GM19372 (cell line): Measurements from ENCODE around the gene KIAA1755.

Experiments used
- ATAC-seq: cut with Tn5 transposase; IDR thresholded peaks from one replicate; pipeline ENCODE4 v1.9.1; 2021; ENCODE audit warnings: mild to moderate bottlenecking, low read depth, moderate library complexity; ENCODE audit not compliant: unreplicated experiment

The KIAA1755 gene

GRCh38 chr20:38192323-38192885, 68.1 kb downstream of the KIAA1755 start:
- no peak for ATAC-seq

DNA sequence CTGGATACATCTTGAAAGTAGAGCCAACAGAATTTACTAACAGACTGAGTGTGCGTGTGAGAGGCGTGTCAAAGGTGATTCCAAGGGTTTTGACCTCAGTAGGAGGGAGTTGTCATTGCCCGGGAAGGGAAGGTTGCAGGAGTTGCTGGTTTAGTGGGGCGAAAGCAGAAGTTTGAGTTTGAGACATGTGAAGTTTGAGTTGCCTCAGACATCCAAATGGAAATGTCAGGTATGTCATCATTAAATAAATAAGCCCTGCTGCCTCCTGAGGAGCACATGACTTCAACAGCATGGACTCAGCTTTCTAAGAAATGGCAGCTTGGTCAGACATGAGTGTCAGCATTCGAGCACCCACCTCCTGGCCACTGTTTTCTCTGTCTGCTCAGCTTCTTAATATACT, 68.9 kb downstream of the KIAA1755 start:
- ATAC-seq = no peak

GRCh38 chr20:38190936-38191371, 69.6 kb downstream of the KIAA1755 start:
- ATAC-seq = no peak

DNA sequence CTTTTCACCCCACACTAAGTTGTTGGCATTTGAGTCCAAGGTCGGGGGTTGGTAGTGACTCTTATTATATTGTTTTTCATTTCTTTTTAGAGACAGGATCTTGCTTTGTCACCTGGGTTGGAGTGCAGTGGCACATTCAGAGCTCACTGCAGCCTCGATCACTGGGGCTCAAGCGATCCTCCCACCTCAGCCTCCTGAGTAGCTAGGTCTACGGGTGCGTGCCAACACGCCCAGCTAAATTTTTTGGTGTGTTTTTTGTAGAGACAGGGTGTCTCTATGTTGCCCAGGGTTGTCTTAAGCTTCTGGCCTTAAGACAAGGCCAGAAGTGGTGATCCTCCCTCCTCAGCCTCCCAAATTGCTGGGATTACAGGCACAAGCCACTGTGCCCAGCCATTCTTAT, 70.4 kb downstream of the KIAA1755 start:
- ATAC-seq = no peak

- no peak for ATAC-seq
Measured at GRCh38 chr20:38187517-38187916, 73.0 kb downstream of the KIAA1755 start.

GRCh38 chr20:38186788-38187221, 73.7 kb downstream of the KIAA1755 start:
- ATAC-seq = no peak

DNA sequence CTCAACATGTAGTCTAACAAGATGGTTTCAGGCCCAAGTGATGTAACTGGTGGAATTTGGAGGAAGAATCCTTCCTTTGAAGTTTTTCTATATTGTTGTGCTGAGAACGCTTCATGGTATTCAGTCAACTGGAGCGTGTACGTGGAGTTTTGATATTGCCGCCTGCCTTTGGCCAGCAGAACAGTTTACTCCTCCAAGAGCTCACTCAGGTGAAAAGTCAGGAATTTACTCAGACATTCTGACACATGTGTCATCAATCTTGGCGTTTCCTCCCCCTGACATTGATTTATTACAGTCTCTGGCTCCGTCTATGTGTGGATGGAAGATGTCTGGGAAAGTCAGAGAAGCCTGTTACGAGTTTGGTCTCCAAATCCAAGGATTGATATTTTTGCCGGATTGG, 76.4 kb downstream of the KIAA1755 start:
- no peak for ATAC-seq

DNA sequence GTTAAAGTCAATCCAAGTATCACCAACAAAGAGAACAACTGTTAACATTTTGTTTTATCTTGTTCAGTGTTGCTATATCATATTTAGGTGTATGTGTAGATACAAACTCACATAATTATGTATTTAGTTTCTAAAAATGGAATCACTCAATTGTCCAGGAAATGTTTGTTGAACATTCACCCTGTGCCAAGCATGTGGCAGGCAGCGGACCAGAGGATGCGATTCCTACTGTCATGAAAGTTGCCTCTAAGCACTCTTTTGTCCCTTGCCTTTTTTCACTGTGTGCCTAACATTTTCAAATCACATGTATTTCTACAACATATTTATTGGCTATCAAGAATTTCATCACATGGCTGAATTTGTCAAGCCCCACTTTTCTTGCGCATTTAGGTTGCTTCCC, 78.6 kb downstream of the KIAA1755 start:
- ATAC-seq = no peak

- ATAC-seq = no peak
Measured at GRCh38 chr20:38181207-38181801, 79.2 kb downstream of the KIAA1755 start.

- no peak for ATAC-seq
Measured at GRCh38 chr20:38180781-38181180, 79.8 kb downstream of the KIAA1755 start.

- no peak for ATAC-seq
Measured at GRCh38 chr20:38179846-38180245, 80.7 kb downstream of the KIAA1755 start.

DNA sequence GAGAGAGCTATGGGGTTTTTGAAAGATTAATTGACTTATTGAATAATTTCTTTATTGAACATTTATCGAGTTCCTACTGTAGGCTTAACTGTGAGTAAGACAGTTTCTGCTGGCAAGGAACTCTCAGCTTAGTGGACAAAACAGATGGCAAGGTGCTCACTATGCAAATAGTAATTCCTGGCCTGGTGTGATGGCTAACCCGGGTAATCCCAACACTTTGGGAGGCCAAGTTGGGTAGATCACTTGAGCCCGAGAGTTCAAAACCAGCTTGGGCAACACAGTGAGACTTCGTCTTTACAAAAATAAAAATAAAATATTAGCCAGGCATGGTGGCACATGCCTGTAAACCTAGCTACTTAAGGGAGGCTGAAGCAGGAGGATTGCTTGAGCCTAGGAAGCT, 82.0 kb downstream of the KIAA1755 start:
- no peak for ATAC-seq

GRCh38 chr20:38178065-38178491, 82.5 kb downstream of the KIAA1755 start:
- no peak for ATAC-seq

GRCh38 chr20:38177201-38177600, 83.3 kb downstream of the KIAA1755 start:
- ATAC-seq = no peak

DNA sequence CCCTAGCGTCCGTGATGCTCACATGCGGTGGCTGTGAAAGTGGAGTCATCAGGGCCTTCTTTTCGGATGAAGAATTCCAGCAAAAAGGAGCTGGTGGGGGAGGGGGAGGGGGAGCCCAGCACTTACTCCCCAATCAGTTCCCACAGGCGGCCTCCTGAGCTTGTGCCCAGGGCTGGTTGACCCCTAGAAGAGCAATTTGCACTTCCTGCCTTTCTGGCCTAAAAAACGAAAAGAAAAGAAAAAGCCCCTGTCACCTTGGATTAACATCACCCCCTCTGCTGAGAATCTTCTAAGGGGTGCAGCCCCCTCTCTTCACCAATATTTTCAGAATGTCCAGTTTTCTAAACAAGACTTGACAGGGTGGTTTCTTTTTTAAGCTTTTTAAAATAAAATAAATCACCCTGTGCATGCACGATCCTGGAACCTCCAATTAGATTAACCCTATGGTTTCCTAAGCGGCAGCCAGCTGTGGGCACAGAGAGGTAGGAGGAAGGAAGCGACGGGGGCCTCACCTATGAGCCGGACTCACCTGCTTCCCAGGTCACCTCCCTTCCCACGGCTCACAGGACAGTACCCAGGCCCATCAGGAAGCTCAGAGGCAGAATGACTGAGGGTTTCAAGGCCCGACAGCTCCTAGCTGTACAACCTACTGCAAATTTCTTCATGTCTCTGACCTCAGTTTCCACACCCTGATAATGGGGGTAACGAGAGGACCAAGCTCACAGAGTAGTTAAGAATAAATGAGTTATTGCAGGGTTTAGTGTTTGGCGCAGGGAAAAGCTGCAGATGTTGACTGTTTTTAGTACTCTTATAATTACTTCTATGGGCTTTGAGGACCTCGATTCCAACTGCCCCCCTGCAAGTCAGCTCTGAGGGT, 85.0 kb downstream of the KIAA1755 start:
- no peak for ATAC-seq

DNA sequence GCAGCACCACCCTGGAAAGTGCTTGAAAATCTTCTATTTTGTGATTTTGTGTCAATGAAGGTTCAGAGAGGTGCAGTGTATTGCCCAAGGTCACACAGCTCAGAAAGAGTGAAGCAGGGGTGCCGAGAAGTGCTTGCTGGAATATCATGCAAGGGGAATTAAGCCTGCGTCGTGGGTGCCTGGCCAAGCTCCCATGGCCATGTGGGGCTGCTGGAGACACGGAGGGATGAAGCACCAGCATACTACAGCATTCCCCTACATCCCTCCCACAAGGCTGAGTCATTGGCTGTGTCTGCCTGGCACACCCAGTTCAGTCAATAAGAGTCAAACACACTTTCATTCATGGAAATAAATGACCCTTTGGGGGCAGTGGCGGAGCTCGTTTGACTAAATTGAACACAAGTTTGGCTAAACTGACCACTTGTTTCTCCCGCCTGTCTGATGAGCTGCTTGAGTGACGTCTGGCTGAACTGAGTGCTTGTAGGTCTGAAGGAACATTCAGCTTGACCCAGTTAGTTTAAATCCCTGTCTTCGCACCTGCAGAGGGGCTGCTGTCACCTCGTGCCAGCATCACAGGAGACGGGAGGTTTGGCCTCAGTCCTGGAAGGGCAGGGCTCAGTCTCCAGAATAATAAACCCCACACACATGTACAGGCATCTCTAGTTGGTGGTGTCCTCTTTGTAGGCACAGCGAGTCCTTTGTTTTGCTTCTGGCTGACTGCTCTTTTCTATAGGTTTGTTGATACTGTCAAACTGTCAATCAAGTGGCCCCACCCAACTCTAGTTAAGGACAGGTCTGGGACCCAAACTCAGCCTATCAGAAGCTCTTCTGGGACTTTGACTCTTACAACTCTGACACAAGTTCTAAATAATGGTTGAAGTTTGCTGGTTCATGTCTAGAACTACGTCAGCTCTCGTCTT, 87.0 kb downstream of the KIAA1755 start:
- ATAC-seq = no peak

- no peak for ATAC-seq
Measured at GRCh38 chr20:38172408-38172807, 88.1 kb downstream of the KIAA1755 start.

DNA sequence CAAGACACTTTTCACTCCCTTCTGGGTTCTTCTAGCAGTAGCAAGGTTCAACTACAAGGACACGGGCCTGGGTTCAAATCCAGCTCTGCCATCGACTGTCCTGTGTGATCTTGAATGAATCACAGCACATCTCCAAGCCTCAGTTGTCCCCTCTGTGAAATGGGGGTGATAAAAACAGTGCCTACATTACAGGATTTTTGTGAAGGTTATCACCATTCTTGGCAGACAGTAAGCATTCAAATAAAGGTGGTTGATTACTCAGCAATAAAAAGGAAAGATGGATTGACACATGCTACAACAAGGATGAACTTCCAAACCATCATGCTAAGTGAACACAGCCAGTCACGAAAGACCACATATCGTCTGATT, 88.9 kb downstream of the KIAA1755 start:
- ATAC-seq = no peak

DNA sequence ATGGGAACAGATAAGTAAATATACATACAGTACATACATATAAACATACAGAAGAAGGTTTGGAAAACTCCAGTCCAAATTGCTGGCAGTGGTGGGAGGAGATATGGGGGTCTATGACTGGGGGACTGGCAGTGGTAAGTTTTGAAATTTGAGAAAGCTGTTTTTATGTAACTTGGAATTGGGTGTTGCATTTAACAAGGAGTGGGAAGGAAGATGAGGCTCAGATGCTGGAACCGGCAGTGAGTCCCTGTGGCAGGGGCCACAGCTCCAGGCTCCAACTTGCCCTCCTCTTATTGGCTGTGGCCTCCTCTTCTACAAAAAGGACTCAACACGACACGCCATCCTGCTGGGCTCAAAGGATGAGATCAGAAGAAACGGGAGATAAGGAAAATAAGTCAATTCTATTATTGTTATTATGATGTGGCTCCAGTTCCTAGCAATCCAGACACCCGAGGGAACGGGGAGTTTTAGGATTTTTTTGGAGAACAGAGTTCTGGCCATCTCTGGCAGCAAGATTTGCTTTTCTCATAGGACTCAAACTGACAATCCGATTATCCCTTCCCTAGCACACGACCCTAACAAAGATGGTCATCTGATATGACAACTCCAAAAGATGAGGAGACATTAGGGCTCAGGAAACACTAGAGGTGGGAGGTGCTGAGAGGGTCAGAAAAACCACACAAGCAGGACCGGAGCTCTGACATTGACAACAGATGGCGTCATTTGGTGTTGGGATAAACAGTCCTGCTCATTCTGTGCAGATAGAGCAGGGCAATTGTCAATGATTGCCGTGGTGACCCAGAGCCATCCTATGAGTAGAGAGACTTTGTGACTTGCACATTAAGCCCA, 89.5 kb downstream of the KIAA1755 start:
- no peak for ATAC-seq
